Astrocyte (in vitro differentiated cells and primary cell): ENCODE data around the gene HYLS1. TPM values are rescaled to one million over a fixed set of nuclear protein-coding genes. Genes with fewer than 3 reads are reported as not detected.
"Not testable (repeated sequence)": the region's sequence is repeated elsewhere in the genome, so short reads cannot be mapped to it uniquely, and the experiment has no call there.

Source experiments
- DNase-seq: peaks from one replicate; pipeline ENCODE4 v3.0.0-alpha.2; 2010; ENCODE audit warnings: low read depth
- FAIRE-seq: peaks from 2 replicates; lab custom pipeline; 2011; peaks lifted over from hg19 to GRCh38; lab: Jason Lieb, UNC
- H2AFZ ChIP-seq: 2 replicates; pipeline ENCODE4 v1.6.0; 2012; ENCODE audit warnings: low read depth, low read length, inconsistent platforms
- H3K27ac ChIP-seq: 2 replicates; pipeline ENCODE4 v1.5.1; 2011; ENCODE audit warnings: low read depth, low read length, inconsistent platforms
- H3K27me3 ChIP-seq: 2 replicates; pipeline ENCODE4 v1.6.0; 2011; ENCODE audit warnings: low read length, inconsistent platforms; ENCODE audit not compliant: insufficient read depth
- H3K36me3 ChIP-seq: 2 replicates; pipeline ENCODE4 v1.5.1; 2011; ENCODE audit warnings: low read length, inconsistent platforms; ENCODE audit not compliant: insufficient read depth
- H3K4me1 ChIP-seq: 2 replicates; pipeline ENCODE4 v1.5.1; 2011; ENCODE audit warnings: low read length, inconsistent platforms; ENCODE audit not compliant: insufficient read depth
- H3K4me2 ChIP-seq: 2 replicates; pipeline ENCODE4 v1.6.0; 2012; ENCODE audit warnings: low read length, inconsistent platforms
- H3K4me3 ChIP-seq: 2 replicates; pipeline ENCODE4 v1.5.1; 2011; ENCODE audit warnings: low read depth, mild to moderate bottlenecking, low read length, inconsistent platforms; ENCODE audit not compliant: insufficient read depth
- H3K79me2 ChIP-seq: 2 replicates; pipeline ENCODE4 v1.6.0; 2012; ENCODE audit warnings: mild to moderate bottlenecking, low read length, inconsistent platforms; ENCODE audit not compliant: insufficient read depth
- H3K9ac ChIP-seq: 2 replicates; pipeline ENCODE4 v1.6.0; 2012; ENCODE audit warnings: mild to moderate bottlenecking, low read length, inconsistent platforms
- H3K9me3 ChIP-seq: 2 replicates; pipeline ENCODE4 v1.5.1; 2012; ENCODE audit warnings: low read depth, mild to moderate bottlenecking, low read length, inconsistent platforms; ENCODE audit not compliant: insufficient read depth
- H4K20me1 ChIP-seq: 2 replicates; pipeline ENCODE4 v1.6.0; 2012; ENCODE audit warnings: low read length, inconsistent platforms; ENCODE audit not compliant: insufficient read depth
- H3K27ac Mint-ChIP-seq: one replicate; pipeline ENCODE4 v1.8.0; 2021; ENCODE audit warnings: mild to moderate bottlenecking, mixed read lengths; ENCODE audit not compliant: unreplicated experiment
- H3K27me3 Mint-ChIP-seq: one replicate; pipeline ENCODE4 v1.8.0; 2021; ENCODE audit warnings: low read depth, mixed read lengths; ENCODE audit not compliant: unreplicated experiment
- H3K36me3 Mint-ChIP-seq: one replicate; pipeline ENCODE4 v1.8.0; 2021; ENCODE audit warnings: low read depth, mixed read lengths; ENCODE audit not compliant: unreplicated experiment
- H3K4me1 Mint-ChIP-seq: one replicate; pipeline ENCODE4 v1.8.0; 2021; ENCODE audit warnings: low read depth, mixed read lengths; ENCODE audit not compliant: unreplicated experiment
- H3K4me3 Mint-ChIP-seq: one replicate; pipeline ENCODE4 v1.8.0; 2021; ENCODE audit warnings: mild to moderate bottlenecking, moderate library complexity, mixed read lengths; ENCODE audit not compliant: unreplicated experiment
- H3K9me3 Mint-ChIP-seq: one replicate; pipeline ENCODE4 v1.8.0; 2021; ENCODE audit warnings: mild to moderate bottlenecking, mixed read lengths; ENCODE audit not compliant: unreplicated experiment
- EZH2 ChIP-seq: IDR thresholded peaks from 2 replicates; pipeline ENCODE4 v1.6.1; 2012; ENCODE audit warnings: mild to moderate bottlenecking, low read length, inconsistent platforms; ENCODE audit not compliant: insufficient read depth
- total RNA-seq: library from RNA; stranded (reverse); gene quantifications from 2 replicates; pipeline ENCODE4 v1.2.1, GENCODE V29; 2021
- TF ChIP-seq, protein P1 (sequence below): IDR thresholded peaks from 2 replicates; pipeline ENCODE4 v1.5.1; 2011; ENCODE audit warnings: low read depth, mild to moderate bottlenecking, inconsistent platforms, low read length, moderate library complexity; ENCODE audit not compliant: insufficient read depth

HYLS1 gene
- total RNA-seq, 1 donor from 2014 or later = 3.2 TPM

DNA sequence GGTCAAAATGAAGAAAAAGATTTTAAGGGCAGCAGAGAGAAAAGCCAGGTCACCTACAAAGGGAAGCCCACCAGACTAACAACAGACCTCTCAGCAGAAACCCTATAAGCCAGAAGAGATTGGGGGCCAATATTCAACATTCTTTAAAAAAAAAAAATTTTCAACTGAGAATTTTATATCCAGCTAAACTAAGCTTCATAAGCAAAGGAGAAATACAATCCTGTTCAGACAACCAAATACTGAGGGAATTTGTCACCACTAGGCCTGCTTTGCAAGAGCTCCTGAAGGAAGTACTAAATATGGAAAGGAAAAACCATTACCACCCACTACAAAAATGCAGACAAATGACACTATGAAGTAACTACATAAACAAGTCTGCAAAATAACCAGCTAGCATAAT is 41.3 kb upstream of the HYLS1 start:
- H3K4me3 ChIP-seq = no peak overlapping the region
- no peaks in the 10 kb centered on the region for H3K9me3 ChIP-seq
- H3K27me3 Mint-ChIP-seq = no peaks in the 10 kb centered on the region
- H3K36me3 ChIP-seq = no peaks in the 10 kb centered on the region
- no peaks in the 10 kb centered on the region for H3K79me2 ChIP-seq
- DNase-seq = no peak
- no peaks in the 10 kb centered on the region for H3K4me1 ChIP-seq
- H3K4me3 Mint-ChIP-seq = no peak overlapping the region
- peaks cover 13% of the 10 kb centered on the region for H3K9me3 Mint-ChIP-seq
- H3K27ac ChIP-seq = no peak overlapping the region
- no peaks in the 10 kb centered on the region for H4K20me1 ChIP-seq
- no peak overlapping the region for H3K27ac Mint-ChIP-seq
- H3K9ac ChIP-seq = no peak overlapping the region
- no peaks in the 10 kb centered on the region for H3K27me3 ChIP-seq
- FAIRE-seq = no peak
- peaks cover 1% of the 10 kb centered on the region for H3K36me3 Mint-ChIP-seq
- H3K4me1 Mint-ChIP-seq = no peaks in the 10 kb centered on the region
- no peak for TF ChIP-seq EZH2
- TF ChIP-seq, protein P1, sequence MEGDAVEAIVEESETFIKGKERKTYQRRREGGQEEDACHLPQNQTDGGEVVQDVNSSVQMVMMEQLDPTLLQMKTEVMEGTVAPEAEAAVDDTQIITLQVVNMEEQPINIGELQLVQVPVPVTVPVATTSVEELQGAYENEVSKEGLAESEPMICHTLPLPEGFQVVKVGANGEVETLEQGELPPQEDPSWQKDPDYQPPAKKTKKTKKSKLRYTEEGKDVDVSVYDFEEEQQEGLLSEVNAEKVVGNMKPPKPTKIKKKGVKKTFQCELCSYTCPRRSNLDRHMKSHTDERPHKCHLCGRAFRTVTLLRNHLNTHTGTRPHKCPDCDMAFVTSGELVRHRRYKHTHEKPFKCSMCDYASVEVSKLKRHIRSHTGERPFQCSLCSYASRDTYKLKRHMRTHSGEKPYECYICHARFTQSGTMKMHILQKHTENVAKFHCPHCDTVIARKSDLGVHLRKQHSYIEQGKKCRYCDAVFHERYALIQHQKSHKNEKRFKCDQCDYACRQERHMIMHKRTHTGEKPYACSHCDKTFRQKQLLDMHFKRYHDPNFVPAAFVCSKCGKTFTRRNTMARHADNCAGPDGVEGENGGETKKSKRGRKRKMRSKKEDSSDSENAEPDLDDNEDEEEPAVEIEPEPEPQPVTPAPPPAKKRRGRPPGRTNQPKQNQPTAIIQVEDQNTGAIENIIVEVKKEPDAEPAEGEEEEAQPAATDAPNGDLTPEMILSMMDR = no peak
- no peak overlapping the region for H2AFZ ChIP-seq
- no peak overlapping the region for H3K4me2 ChIP-seq

DNA sequence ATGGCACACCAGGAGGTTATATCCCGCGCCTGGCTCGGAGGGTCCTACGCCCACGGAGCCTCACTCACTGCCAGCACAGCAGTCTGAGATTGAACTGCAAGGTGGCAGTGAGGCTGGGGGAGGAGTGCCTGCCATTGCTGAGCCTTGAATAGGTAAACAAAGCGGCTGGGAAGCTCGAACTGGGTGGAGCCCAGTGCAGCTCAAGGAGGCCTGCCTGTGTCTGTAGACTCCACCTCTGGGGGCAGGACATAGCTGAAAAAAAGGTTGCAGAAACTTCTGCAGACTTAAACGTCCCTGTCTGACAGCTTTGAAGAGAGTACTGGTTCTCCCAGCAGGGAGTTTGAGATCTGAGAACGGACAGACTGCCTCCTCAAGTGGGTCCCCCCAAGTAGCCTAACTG is 29.8 kb upstream of the HYLS1 start:
- not testable (repeated sequence) for H3K27ac Mint-ChIP-seq, H3K4me3 ChIP-seq, H3K4me1 Mint-ChIP-seq, H3K27me3 ChIP-seq, H3K4me3 Mint-ChIP-seq, H3K36me3 Mint-ChIP-seq, H3K27me3 Mint-ChIP-seq, H3K4me2 ChIP-seq, H3K27ac ChIP-seq, FAIRE-seq, DNase-seq, H3K36me3 ChIP-seq, H3K79me2 ChIP-seq, H3K4me1 ChIP-seq, H3K9ac ChIP-seq, H2AFZ ChIP-seq, H4K20me1 ChIP-seq, H3K9me3 ChIP-seq
- peaks cover 19% of the 10 kb centered on the region for H3K9me3 Mint-ChIP-seq

DNA sequence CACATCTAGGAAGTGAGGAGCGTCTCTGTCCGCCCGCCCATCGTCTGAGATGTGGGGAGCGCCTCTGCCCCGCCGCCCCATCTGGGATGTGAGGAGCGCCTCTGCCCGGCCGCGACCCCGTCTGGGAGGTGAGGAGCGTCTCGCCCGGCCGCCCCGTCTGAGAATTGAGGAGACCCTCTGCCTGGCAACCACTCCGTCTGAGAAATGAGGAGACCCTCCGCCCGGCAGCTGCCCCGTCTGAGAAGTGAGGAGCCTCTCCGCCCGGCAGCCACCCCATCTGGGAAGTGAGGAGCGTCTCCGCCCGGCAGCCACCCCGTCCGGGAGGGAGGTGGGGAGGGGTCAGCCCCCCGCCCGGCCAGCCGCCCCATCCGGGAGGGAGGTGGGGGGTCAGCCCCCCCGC is 24.7 kb upstream of the HYLS1 start:
- H3K9me3 ChIP-seq, H3K4me3 Mint-ChIP-seq, H2AFZ ChIP-seq, H3K9ac ChIP-seq, H3K4me1 ChIP-seq, H3K79me2 ChIP-seq, H3K27me3 Mint-ChIP-seq, H3K36me3 Mint-ChIP-seq, H3K4me1 Mint-ChIP-seq, H3K27me3 ChIP-seq, H4K20me1 ChIP-seq, H3K27ac ChIP-seq, H3K27ac Mint-ChIP-seq, DNase-seq, H3K4me2 ChIP-seq, FAIRE-seq, H3K36me3 ChIP-seq, H3K4me3 ChIP-seq: not testable (repeated sequence)
- H3K9me3 Mint-ChIP-seq = peaks cover 18% of the 10 kb centered on the region

DNA sequence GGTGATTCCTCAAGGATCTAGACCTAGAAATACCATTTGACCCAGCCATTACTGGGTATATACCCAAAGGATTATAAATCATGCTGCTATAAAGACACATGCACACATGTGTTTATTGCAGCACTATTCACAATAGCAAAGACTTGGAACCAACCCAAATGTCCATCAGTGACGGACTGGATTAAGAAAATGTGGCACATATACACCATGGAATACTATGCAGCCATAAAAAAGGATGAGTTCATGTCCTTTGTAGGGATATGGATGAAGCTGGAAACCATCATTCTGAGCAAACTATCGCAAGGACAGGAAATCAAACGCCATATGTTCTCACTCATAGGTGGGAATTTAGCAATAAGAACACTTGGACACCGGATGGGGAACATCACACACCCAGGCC is 22.1 kb upstream of the HYLS1 start:
- H3K27ac ChIP-seq, H3K36me3 ChIP-seq, H3K27me3 Mint-ChIP-seq, DNase-seq, H2AFZ ChIP-seq, H3K79me2 ChIP-seq, H4K20me1 ChIP-seq, H3K4me2 ChIP-seq, H3K9ac ChIP-seq, H3K36me3 Mint-ChIP-seq, H3K9me3 Mint-ChIP-seq, H3K4me1 ChIP-seq, H3K27ac Mint-ChIP-seq, H3K27me3 ChIP-seq, H3K4me1 Mint-ChIP-seq, H3K4me3 Mint-ChIP-seq, FAIRE-seq, H3K9me3 ChIP-seq, H3K4me3 ChIP-seq: not testable (repeated sequence)
